SIG-M5 treated with dmso at 0.1 percent for 504 hours (cell line): ENCODE measurements around the gene CHIC2.

Source experiments
- DNase-seq: peaks from one replicate; lab custom pipeline; 2025; ENCODE audit not compliant: unreplicated experiment; lab: John Stamatoyannopoulos, UW

The CHIC2 gene

GRCh38 chr4:54093324-54094240 is 29.2 kb upstream of the CHIC2 start:
- DNase-seq: no peak

GRCh38 chr4:54092405-54093323 is 28.3 kb upstream of the CHIC2 start:
- DNase-seq: no peak

- peak; percentile 40 for DNase-seq
Measured at GRCh38 chr4:54091637-54092404, 27.4 kb upstream of the CHIC2 start.

GRCh38 chr4:54090804-54091623 is 26.6 kb upstream of the CHIC2 start:
- DNase-seq: no peak

- no peak for DNase-seq
Measured at GRCh38 chr4:54090404-54090803, 26.0 kb upstream of the CHIC2 start.

GRCh38 chr4:54089875-54090274 is 25.5 kb upstream of the CHIC2 start:
- no peak for DNase-seq

- DNase-seq: peak; percentile 14
Measured at GRCh38 chr4:54085284-54085683, 20.9 kb upstream of the CHIC2 start.

- DNase-seq: no peak
Measured at GRCh38 chr4:54082168-54082567, 17.8 kb upstream of the CHIC2 start.

- no peak for DNase-seq
Measured at GRCh38 chr4:54077812-54078211, 13.4 kb upstream of the CHIC2 start.

- no peak for DNase-seq
Measured at GRCh38 chr4:54076673-54077072, 12.3 kb upstream of the CHIC2 start.

GRCh38 chr4:54074381-54074780 is 10.0 kb upstream of the CHIC2 start:
- DNase-seq: no peak

GRCh38 chr4:54073271-54073880 is 9.0 kb upstream of the CHIC2 start:
- peak; percentile 22 for DNase-seq

- no peak for DNase-seq
Measured at GRCh38 chr4:54067166-54067565, 2.8 kb upstream of the CHIC2 start.

GRCh38 chr4:54066718-54067129 is 2.3 kb upstream of the CHIC2 start:
- DNase-seq: no peak

- no peak for DNase-seq
Measured at GRCh38 chr4:54066088-54066415, 1.6 kb upstream of the CHIC2 start.

- DNase-seq: no peak
Measured at GRCh38 chr4:54065282-54066087, 1.1 kb upstream of the CHIC2 start.

GRCh38 chr4:54063737-54064316 is 578 bp downstream of the CHIC2 start:
- DNase-seq: peak; percentile 29

- peak; percentile 39 for DNase-seq
Measured at GRCh38 chr4:54063229-54063628, 1.2 kb downstream of the CHIC2 start.

GRCh38 chr4:54062392-54062791 is 2.0 kb downstream of the CHIC2 start:
- DNase-seq: no peak
